DMS53 treated with DMSO at 0.1 percent for 48 hours (cell line): ENCODE results near the gene TMEM132C.
"Not testable (repeated sequence)": the region's sequence is repeated elsewhere in the genome, so short reads cannot be mapped to it uniquely, and the experiment has no call there.

ENCODE experiments used
- DNase-seq: peaks from one replicate; lab custom pipeline; 2025; ENCODE audit not compliant: unreplicated experiment; lab: John Stamatoyannopoulos, UW

The TMEM132C gene

GRCh38 chr12:128267131-128267622, at the start of gene TMEM132C:
TMEM132C (plus strand) TSS chr12:128267170; CDS start chr12:128267403, 233 bp downstream.
- no peak for DNase-seq

GRCh38 chr12:128224226-128224625, 42.7 kb upstream of the TMEM132C start:
- no peak for DNase-seq

GRCh38 chr12:128228581-128228980, 38.4 kb upstream of the TMEM132C start:
- no peak for DNase-seq

GRCh38 chr12:128235635-128236417, 31.1 kb upstream of the TMEM132C start:
- no peak for DNase-seq

GRCh38 chr12:128236525-128236924, 30.4 kb upstream of the TMEM132C start:
- no peak for DNase-seq

GRCh38 chr12:128240745-128241144, 26.2 kb upstream of the TMEM132C start:
- DNase-seq: no peak

GRCh38 chr12:128245121-128245520, 21.8 kb upstream of the TMEM132C start:
- no peak for DNase-seq

- no peak for DNase-seq
Measured at GRCh38 chr12:128245905-128246304, 21.1 kb upstream of the TMEM132C start.

GRCh38 chr12:128250096-128250495, 16.9 kb upstream of the TMEM132C start:
- DNase-seq: no peak

GRCh38 chr12:128253829-128254228, 13.1 kb upstream of the TMEM132C start:
- not testable (repeated sequence) for DNase-seq

GRCh38 chr12:128258866-128259555, 8.0 kb upstream of the TMEM132C start:
- no peak for DNase-seq

GRCh38 chr12:128259556-128260070, 7.4 kb upstream of the TMEM132C start:
- DNase-seq: no peak

GRCh38 chr12:128261757-128262156, 5.2 kb upstream of the TMEM132C start:
- no peak for DNase-seq

GRCh38 chr12:128265566-128265965, 1.4 kb upstream of the TMEM132C start:
- no peak for DNase-seq

- no peak for DNase-seq
Measured at GRCh38 chr12:128266086-128266485, 884 bp upstream of the TMEM132C start.

- no peak for DNase-seq
Measured at GRCh38 chr12:128266541-128267130, 334 bp upstream of the TMEM132C start.

GRCh38 chr12:128267651-128268378, 845 bp downstream of the TMEM132C start:
- DNase-seq: no peak

- no peak for DNase-seq
Measured at GRCh38 chr12:128268379-128268995, 1.5 kb downstream of the TMEM132C start.

GRCh38 chr12:128269181-128269591, 2.2 kb downstream of the TMEM132C start:
- DNase-seq: no peak

- DNase-seq: no peak
Measured at GRCh38 chr12:128276471-128276870, 9.5 kb downstream of the TMEM132C start.
